HG02870 (cell line): ENCODE data around the gene MPST.

ENCODE experiments used
- ATAC-seq: cut with Tn5 transposase; IDR thresholded peaks from one replicate; pipeline ENCODE4 v1.9.1; 2021; ENCODE audit warnings: mild to moderate bottlenecking, moderate library complexity; ENCODE audit not compliant: unreplicated experiment

Gene MPST

GRCh38 chr22:37075822-37076433 is 56.4 kb downstream of the MPST start:
- ATAC-seq: no peak

- no peak for ATAC-seq
Measured at GRCh38 chr22:37077802-37078448, 58.4 kb downstream of the MPST start.

GRCh38 chr22:37079158-37079557 is 59.6 kb downstream of the MPST start:
- no peak for ATAC-seq
